Head of caudate nucleus (tissue), 42 donors: ENCODE measurements around the gene CFAP45.

Experiments
- DNase-seq, 42 donors: peaks; one replicate each; pipeline versions ENCODE4 v3.0.0 to v3.0.0-alpha.2; 2020 to 2021; ENCODE audit warnings: mixed read lengths in 7 of 42
- intact Hi-C: fragments of 100-400 bp; cut with DNase I; formaldehyde crosslinking; loops from one replicate; pipeline ENCODE4 v1.15.0; 2022

Gene CFAP45

GRCh38 chr1:159823406-159823805 lies 76.6 kb downstream of the CFAP45 start:
- DNase-seq: no peak
- intact Hi-C loops: no loop called here
